Panc1 (cell line): ENCODE measurements around the gene AKR1C8.

Experiments used
- POLR2AphosphoS5 ChIP-seq: IDR thresholded peaks from 2 replicates; pipeline ENCODE4 v1.6.1; 2012; ENCODE audit warnings: mild to moderate bottlenecking, low read depth, low read length, moderate library complexity
- REST ChIP-seq, 2 experiments: IDR thresholded peaks; 2 replicates each; pipeline ENCODE4 v1.6.1; 2011 to 2012; ENCODE audit warnings: low read depth in 2 of 2, control low read depth in 1 of 2, low read length in 1 of 2, mild to moderate bottlenecking in 1 of 2, moderate library complexity in 1 of 2; ENCODE audit not compliant: insufficient read depth in 1 of 2
- SIN3A ChIP-seq: IDR thresholded peaks from 2 replicates; pipeline ENCODE4 v1.6.1; 2012; ENCODE audit warnings: low read depth, mild to moderate bottlenecking, low read length, moderate library complexity, borderline replicate concordance; ENCODE audit not compliant: insufficient read depth
- TCF7L2 ChIP-seq: IDR thresholded peaks from 2 replicates; pipeline ENCODE4 v1.6.1; 2011; ENCODE audit warnings: mild to moderate bottlenecking, low read depth, low read length, inconsistent platforms
- TF ChIP-seq, protein P1 (sequence below): fragments of 450-650 bp; IDR thresholded peaks from 2 replicates; pipeline ENCODE4 v1.5.1; 2017; ENCODE audit warnings: mild to moderate bottlenecking

GRCh38 chr10:5233324-5233723 is 48.4 kb upstream of the AKR1C8 start:
- TF ChIP-seq, protein P1, sequence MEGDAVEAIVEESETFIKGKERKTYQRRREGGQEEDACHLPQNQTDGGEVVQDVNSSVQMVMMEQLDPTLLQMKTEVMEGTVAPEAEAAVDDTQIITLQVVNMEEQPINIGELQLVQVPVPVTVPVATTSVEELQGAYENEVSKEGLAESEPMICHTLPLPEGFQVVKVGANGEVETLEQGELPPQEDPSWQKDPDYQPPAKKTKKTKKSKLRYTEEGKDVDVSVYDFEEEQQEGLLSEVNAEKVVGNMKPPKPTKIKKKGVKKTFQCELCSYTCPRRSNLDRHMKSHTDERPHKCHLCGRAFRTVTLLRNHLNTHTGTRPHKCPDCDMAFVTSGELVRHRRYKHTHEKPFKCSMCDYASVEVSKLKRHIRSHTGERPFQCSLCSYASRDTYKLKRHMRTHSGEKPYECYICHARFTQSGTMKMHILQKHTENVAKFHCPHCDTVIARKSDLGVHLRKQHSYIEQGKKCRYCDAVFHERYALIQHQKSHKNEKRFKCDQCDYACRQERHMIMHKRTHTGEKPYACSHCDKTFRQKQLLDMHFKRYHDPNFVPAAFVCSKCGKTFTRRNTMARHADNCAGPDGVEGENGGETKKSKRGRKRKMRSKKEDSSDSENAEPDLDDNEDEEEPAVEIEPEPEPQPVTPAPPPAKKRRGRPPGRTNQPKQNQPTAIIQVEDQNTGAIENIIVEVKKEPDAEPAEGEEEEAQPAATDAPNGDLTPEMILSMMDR = no peak
- TF ChIP-seq REST (IDR thresholded peaks at IDR 0.05; ENCODE audit: insufficient read depth in 1 of 2, low read depth in 2 of 2, low read length in 1 of 2) (no peak), POLR2AphosphoS5 (no peak), SIN3A (no peak), TCF7L2 (no peak)
